ENCODE measurements around the gene TMEM198.

Gene TMEM198

GRCh38 chr2:219578811-219579613, 35.2 kb downstream of the TMEM198 start:
- no peak for DNase-seq (ENCODE audit: low read depth)

- DNase-seq (ENCODE audit: low read depth), result no peak
Observed at GRCh38 chr2:219581346-219581745, 37.5 kb downstream of the TMEM198 start.

DNA sequence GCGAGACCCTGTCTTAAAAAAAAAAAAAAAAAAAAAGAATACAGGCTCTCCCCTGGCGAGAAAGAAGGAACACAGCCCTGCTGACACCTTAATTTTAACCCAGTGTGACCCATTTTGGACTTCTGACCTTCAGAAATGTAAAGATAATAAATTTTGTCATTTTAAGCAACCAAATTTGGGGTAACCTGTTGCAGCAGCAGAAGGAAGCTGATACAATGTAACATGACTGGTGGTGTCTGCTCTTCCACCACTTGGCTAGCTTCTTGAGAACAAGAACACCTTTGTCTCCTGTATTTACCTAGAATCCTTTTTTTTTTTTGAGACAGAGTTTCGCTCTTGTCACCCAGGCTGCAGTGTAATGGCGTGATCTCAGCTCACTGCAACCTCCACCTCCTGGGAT, 47.3 kb downstream of the TMEM198 start:
- DNase-seq (ENCODE audit: low read depth), result no peak

- DNase-seq (ENCODE audit: low read depth), result no peak
Observed at GRCh38 chr2:219592736-219593135, 48.9 kb downstream of the TMEM198 start.

DNA sequence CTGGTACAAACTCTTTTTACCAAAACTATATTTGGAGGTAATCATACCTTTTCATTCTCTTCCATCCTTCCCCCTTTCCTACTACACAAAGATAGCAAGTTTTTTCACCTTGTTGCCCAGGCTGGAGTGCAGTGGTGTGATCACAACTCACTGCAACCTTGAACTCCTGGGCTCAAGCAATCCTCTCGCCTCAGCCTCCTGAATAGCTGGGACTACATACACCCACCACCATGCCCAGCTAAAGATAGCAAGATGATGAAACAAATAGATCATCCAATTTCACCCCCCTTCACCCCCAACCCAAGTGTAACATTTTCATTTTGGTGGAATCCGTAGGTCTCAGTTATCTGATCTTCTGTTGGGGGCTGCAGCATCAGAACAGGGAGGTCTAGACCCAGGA, 49.3 kb downstream of the TMEM198 start:
- no peak for DNase-seq (ENCODE audit: low read depth)

DNA sequence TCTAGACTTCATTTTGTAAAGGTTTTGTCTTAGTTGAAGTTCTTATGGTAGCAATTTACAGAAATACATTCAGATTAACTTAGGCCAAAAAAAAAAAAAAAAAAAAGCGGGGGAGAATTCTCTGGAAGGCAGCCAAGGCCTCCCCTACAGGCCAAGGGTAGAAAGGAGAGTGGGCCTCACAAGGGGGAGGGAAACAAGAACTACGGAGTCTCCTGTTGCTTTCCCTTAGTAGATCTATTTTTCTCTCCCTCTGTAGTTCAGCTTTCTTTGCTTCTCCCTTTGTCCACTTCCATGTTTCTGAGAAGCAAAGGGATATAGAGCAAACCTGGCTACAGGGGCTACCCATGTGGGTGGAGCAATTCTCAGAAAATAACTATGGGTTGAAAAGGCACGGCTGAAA, 51.4 kb downstream of the TMEM198 start:
- no peak for DNase-seq (ENCODE audit: low read depth)

- no peak for DNase-seq (ENCODE audit: low read depth)
Observed at GRCh38 chr2:219596954-219597551, 53.2 kb downstream of the TMEM198 start.

- peak; percentile 80 for DNase-seq (ENCODE audit: low read depth)
Observed at GRCh38 chr2:219597552-219598307, 53.9 kb downstream of the TMEM198 start, which contains the start of gene STK11IP. Gene STK11IP (plus strand): TSS chr2:219597857. CDS start chr2:219598120, 263 bp downstream.

GRCh38 chr2:219598308-219599078, 54.7 kb downstream of the TMEM198 start:
- DNase-seq (ENCODE audit: low read depth), result no peak
